RWPE2 (cell line): ENCODE results near the gene IL20RA.

Experiments
- ATAC-seq: fragments of 200-7000 bp; cut with Tn5 transposase; 3 replicates; pipeline ENCODE4 v1.9.1; 2021; ENCODE audit warnings: low read depth
- DNase-seq: peaks from one replicate; pipeline ENCODE4 v3.0.0-alpha.2; 2020; ENCODE audit warnings: low spot score
- H3K27ac ChIP-seq: fragments of 450-650 bp; 2 replicates; pipeline ENCODE4 v1.5.1; 2017; ENCODE audit warnings: mild to moderate bottlenecking; ENCODE audit not compliant: poor library complexity, severe bottlenecking
- H3K27me3 ChIP-seq: fragments of 250-450 bp; sonication (Bioruptor Pico); 2 replicates; pipeline ENCODE4 v1.5.1; 2021; ENCODE audit warnings: mild to moderate bottlenecking, moderate library complexity; ENCODE audit not compliant: insufficient read depth, poor library complexity, severe bottlenecking
- H3K36me3 ChIP-seq: fragments of 250-450 bp; sonication (Bioruptor Pico); 2 replicates; pipeline ENCODE4 v1.5.1; 2020; ENCODE audit warnings: low read depth, mild to moderate bottlenecking, moderate library complexity
- H3K4me1 ChIP-seq: fragments of 250-450 bp; sonication (Bioruptor Pico); 2 replicates; pipeline ENCODE4 v1.5.1; 2021; ENCODE audit warnings: mild to moderate bottlenecking, moderate library complexity; ENCODE audit not compliant: insufficient read depth, poor library complexity, severe bottlenecking
- H3K4me3 ChIP-seq: fragments of 250-450 bp; sonication (Bioruptor Pico); 2 replicates; pipeline ENCODE4 v1.5.1; 2021; ENCODE audit warnings: mild to moderate bottlenecking, moderate library complexity; ENCODE audit not compliant: severe bottlenecking
- H3K9me3 ChIP-seq: fragments of 250-450 bp; sonication (Bioruptor Pico); 2 replicates; pipeline ENCODE4 v1.5.1; 2021; ENCODE audit warnings: mild to moderate bottlenecking, moderate library complexity; ENCODE audit not compliant: severe bottlenecking
- CTCF ChIP-seq: fragments of 450-650 bp; IDR thresholded peaks from one replicate; pipeline ENCODE4 v1.5.1; 2017; ENCODE audit warnings: mild to moderate bottlenecking, moderate library complexity; ENCODE audit not compliant: poor library complexity, severe bottlenecking

Gene IL20RA

GRCh38 chr6:136952714-136953260 is 92.0 kb downstream of the IL20RA start:
- DNase-seq, result no peak
- H3K27ac ChIP-seq, result no peak overlapping the region
- no peaks in the 10 kb centered on the region for H3K36me3 ChIP-seq
- no peaks in the 10 kb centered on the region for H3K27me3 ChIP-seq
- TF ChIP-seq CTCF, result no peak
- no peak overlapping the region for H3K4me3 ChIP-seq
- H3K9me3 ChIP-seq, result no peaks in the 10 kb centered on the region
- no peak for ATAC-seq
- no peaks in the 10 kb centered on the region for H3K4me1 ChIP-seq

- Histone ChIP-seq H3K27ac (no peak overlapping the region), H3K9me3 (no peaks in the 10 kb centered on the region), H3K36me3 (no peaks in the 10 kb centered on the region), H3K4me1 (no peaks in the 10 kb centered on the region), H3K4me3 (no peak overlapping the region), H3K27me3 (no peaks in the 10 kb centered on the region)
- no peak for TF ChIP-seq CTCF
- ATAC-seq (no peak), DNase-seq (no peak)
Measured at GRCh38 chr6:136950436-136951126, 94.2 kb downstream of the IL20RA start.
